Measurements from ENCODE around the gene TMEM236.

GRCh38 chr10:17712053-17712452 is 39.9 kb upstream of the TMEM236 start:
- TF ChIP-seq, protein P1, sequence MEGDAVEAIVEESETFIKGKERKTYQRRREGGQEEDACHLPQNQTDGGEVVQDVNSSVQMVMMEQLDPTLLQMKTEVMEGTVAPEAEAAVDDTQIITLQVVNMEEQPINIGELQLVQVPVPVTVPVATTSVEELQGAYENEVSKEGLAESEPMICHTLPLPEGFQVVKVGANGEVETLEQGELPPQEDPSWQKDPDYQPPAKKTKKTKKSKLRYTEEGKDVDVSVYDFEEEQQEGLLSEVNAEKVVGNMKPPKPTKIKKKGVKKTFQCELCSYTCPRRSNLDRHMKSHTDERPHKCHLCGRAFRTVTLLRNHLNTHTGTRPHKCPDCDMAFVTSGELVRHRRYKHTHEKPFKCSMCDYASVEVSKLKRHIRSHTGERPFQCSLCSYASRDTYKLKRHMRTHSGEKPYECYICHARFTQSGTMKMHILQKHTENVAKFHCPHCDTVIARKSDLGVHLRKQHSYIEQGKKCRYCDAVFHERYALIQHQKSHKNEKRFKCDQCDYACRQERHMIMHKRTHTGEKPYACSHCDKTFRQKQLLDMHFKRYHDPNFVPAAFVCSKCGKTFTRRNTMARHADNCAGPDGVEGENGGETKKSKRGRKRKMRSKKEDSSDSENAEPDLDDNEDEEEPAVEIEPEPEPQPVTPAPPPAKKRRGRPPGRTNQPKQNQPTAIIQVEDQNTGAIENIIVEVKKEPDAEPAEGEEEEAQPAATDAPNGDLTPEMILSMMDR (conservative IDR thresholded peaks at IDR 0.05; ENCODE audit: low read length), result no peak
- TF ChIP-seq EZH2phosphoT487 (IDR thresholded peaks at IDR 0.05; ENCODE audit: borderline replicate concordance), result no peak

Data from Loucy (cell line).